GM12891 (cell line): ENCODE data around the gene LGALS4.

Experiments
- POLR2A ChIP-seq: IDR thresholded peaks from 2 replicates; pipeline ENCODE4 v1.6.1; 2011; ENCODE audit warnings: low read depth, low read length, control low read depth
- POLR2AphosphoS5 ChIP-seq: IDR thresholded peaks from 2 replicates; pipeline ENCODE4 v1.6.1; 2011; ENCODE audit warnings: low read depth, low read length, control low read depth

GRCh38 chr19:38769635-38770211, 43.0 kb downstream of the LGALS4 start:
- TF ChIP-seq POLR2AphosphoS5 (no peak), POLR2A (no peak)
